ENCODE measurements around the gene ADCY9. TPM values are rescaled to one million over a fixed set of nuclear protein-coding genes. Genes with fewer than 3 reads are reported as not detected.

Gene ADCY9
- total and polyA plus RNA-seq, 7 donors = 1.8 to 28.0 (median 12.5) TPM

DNA sequence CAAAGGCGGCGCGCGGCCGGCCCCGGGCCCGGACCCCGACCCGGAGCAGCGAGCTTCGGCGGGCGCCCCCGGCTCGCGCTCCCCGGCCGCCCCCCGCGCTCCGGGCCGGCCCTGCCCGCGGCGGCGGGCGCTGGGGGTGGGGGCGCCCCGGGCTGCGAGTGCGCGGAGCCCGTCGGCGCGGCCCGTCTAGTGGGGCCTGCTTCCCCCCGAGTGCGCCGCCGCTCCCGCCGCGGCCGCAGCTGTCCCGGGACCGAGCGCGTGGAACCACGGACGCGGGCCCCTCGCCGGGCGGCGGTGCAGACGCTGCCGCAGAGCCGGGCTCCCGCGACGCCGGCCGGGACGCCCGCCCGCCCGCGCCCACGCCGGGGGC is 308 bp downstream of the ADCY9 start:
- peaks cover 0 to 50% (median 44%) of the 10 kb centered on the region in 4 donors for H3K4me1 ChIP-seq
- H3K9me3 ChIP-seq = no peaks in the 10 kb centered on the region
- H3K4me3 ChIP-seq = peak overlapping the region; percentile 53 to 75 (median 63)
- no peak for DNase-seq
- no peaks in the 10 kb centered on the region for H3K36me3 ChIP-seq
- WGBS, 2 donors = 1% methylated on average over 71 of the region's 71 CpGs
- TF ChIP-seq EP300 (IDR thresholded peaks at IDR 0.05) = no peak
- no peaks in the 10 kb centered on the region for H3K27me3 ChIP-seq
- peak overlapping the region; percentile 75 to 86 (median 78) for H3K27ac ChIP-seq
- intact Hi-C loops (cut with DNase I) = loop anchor here (1.0 to 5.0 kb wide), 5 partner anchors 64 to 424 kb away; no protein-coding TSS in a partner anchor

DNA sequence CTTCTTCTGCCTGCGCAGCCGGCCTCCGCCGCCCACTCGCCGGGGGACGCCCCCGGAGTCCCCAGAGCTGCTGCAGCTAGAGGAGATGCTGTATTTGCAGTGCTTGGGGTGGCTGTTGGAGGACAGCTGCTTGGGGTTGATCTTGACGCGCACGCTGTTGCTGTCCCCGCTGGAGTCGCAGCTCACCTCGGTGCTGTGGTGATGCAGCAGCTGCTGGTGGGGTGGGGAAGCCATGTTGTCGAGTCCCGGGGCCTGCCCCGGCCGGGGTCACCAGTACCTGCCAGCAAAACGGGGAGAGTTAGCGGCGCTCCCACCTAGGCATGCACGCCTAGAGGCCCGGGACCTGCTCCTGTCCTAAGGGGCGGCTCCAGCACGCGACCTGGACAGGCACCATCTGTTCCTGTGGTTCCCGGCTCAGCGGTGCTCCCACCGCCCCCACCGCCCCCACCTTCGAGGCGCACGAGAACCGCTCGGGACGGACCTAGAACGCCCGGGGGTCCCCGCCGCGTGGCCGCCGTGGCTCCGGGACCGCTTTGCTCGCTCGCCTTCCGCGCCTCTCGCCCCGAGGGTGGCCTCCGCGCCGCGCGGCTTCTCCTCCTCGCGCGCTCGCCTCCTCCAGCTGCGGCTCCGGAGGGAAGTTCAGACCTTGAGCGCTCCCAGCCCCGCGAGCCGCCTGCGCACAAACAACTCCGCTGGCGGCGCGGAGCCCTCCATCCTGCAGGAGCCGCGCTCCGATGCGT is 863 bp downstream of the ADCY9 start:
- H3K4me1 ChIP-seq = peaks cover 0 to 50% (median 45%) of the 10 kb centered on the region in 4 donors
- no peaks in the 10 kb centered on the region for H3K36me3 ChIP-seq
- TF ChIP-seq, protein P1, sequence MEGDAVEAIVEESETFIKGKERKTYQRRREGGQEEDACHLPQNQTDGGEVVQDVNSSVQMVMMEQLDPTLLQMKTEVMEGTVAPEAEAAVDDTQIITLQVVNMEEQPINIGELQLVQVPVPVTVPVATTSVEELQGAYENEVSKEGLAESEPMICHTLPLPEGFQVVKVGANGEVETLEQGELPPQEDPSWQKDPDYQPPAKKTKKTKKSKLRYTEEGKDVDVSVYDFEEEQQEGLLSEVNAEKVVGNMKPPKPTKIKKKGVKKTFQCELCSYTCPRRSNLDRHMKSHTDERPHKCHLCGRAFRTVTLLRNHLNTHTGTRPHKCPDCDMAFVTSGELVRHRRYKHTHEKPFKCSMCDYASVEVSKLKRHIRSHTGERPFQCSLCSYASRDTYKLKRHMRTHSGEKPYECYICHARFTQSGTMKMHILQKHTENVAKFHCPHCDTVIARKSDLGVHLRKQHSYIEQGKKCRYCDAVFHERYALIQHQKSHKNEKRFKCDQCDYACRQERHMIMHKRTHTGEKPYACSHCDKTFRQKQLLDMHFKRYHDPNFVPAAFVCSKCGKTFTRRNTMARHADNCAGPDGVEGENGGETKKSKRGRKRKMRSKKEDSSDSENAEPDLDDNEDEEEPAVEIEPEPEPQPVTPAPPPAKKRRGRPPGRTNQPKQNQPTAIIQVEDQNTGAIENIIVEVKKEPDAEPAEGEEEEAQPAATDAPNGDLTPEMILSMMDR (IDR thresholded peaks at IDR 0.05) = no peak
- peak in 1 of 4 donors; percentile 12 for TF ChIP-seq POLR2AphosphoS5 (IDR thresholded peaks at IDR 0.05)
- TF ChIP-seq POLR2A (IDR thresholded peaks at IDR 0.05) = no peak
- no peak for TF ChIP-seq EP300 (IDR thresholded peaks at IDR 0.05)
- peak overlapping the region; percentile 75 to 86 (median 78) for H3K27ac ChIP-seq
- intact Hi-C loops (cut with DNase I) = loop anchor here (5.0 kb wide), 2 partner anchors 63 to 423 kb away; no protein-coding TSS in a partner anchor
- no peaks in the 10 kb centered on the region for H3K9me3 ChIP-seq
- H3K27me3 ChIP-seq = no peaks in the 10 kb centered on the region
- 8 to 10% methylated on average over 75 of the region's 75 CpGs for WGBS, 2 donors
- DNase-seq = peak; percentile 77
- peak overlapping the region; percentile 53 to 75 (median 63) for H3K4me3 ChIP-seq

DNA sequence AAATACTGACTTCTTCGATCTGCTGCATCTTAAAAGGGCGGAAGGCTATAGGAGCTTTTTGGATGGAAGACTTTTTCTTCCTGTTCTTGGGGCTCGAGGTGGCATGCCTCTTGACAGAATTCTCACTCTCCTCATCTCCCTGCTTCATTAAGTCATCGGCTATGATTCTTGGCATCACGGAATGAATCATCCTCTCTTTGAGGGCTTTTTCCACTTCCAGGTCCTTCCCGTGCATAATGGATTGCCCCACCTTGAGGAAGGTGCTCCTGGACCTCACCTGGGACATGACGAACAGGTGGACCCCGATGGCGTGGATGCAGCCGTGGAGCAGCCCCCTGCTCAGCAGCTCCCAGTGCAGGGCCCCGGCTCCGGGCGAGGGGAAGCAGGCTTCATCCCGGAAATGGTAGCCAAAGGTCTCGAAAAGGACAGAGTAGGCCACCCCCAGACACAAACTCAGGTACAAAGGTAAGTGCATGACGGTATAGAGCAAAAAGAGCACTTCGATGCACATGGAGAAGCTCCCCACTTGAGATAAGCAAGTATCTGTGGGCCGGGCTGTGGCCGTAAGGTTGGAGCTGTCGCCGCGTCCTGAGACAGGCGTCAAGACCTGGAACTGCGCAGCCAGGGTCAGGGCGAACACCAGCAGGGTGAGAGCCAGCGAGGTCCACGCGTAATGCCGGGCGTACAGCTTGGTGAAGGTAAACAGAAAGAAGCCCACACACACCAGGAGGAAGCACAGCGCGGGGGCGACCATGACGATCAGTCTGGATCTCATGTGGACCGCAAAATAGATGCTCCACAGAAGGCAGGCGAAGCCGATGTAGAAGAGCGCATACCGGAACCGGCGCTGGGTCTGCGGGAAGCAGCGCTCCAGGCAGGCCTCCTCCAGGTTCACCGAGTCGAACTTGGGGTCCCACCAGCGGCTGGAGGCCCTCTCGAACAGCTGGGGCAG is 1.7 kb downstream of the ADCY9 start:
- WGBS, 2 donors = 84 to 90% methylated on average over 47 of the region's 47 CpGs
- intact Hi-C loops (cut with DNase I) = loop anchor here (5.0 kb wide), 3 partner anchors 62 to 422 kb away; no protein-coding TSS in a partner anchor

DNA sequence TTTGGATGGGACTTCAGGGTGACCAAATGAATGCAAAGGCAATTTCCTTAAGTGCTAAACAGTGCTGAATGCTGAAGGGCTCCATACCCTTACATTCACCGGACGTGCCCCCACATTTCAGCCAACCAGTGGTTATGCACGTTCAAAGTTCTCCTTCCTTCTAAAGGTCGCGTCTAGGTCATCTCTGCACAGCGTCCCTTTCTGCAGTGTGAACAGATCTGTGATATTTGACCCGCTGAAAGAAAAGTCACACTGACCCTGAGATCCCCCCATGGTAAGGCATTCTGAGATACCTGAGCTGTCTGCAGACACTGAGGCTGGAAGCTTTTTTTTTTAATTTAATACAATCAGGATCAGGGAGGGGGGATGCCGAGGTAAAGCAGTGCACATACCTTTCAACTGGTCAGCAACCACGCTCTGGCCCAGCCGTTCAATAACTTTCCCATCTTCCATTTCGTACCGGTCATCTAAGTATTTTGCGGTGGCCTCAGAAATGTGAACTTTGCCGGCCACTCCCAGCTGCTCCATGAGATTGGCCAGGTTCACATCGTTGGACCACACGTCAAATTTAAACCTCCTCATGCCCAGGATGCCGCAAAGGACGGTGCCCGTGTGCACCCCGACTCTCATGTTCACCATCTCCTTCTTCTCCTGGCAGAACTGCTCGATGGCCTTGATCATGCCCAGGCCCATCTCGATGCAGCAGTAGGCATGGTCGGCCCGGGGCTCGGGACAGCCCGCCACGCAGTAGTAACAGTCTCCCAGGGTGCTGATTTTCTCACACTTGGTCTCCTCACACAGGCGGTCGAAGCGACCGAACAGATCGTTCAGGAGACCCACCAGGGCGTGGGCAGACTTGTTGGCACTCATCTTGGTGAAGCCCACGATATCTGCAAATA is 2.6 kb downstream of the ADCY9 start:
- no peak for DNase-seq
- WGBS, 2 donors = 86 to 88% methylated on average over 34 of the region's 34 CpGs
- TF ChIP-seq, protein P1 (IDR thresholded peaks at IDR 0.05) = no peak
- no peak for TF ChIP-seq EP300 (IDR thresholded peaks at IDR 0.05)
- TF ChIP-seq POLR2A (IDR thresholded peaks at IDR 0.05) = no peak
- TF ChIP-seq POLR2AphosphoS5 (IDR thresholded peaks at IDR 0.05) = no peak
- Histone ChIP-seq H3K4me1 (peaks cover 0 to 50% (median 45%) of the 10 kb centered on the region in 4 donors), H3K27ac (no peak overlapping the region), H3K27me3 (no peaks in the 10 kb centered on the region), H3K36me3 (no peaks in the 10 kb centered on the region), H3K4me3 (peak overlapping the region in 3 of 4 donors; percentile 2 to 34 (median 27)), H3K9me3 (no peaks in the 10 kb centered on the region)
- intact Hi-C loops (cut with DNase I) = loop anchor here (5.0 kb wide), 1 partner anchor 106 kb away; no protein-coding TSS in a partner anchor

More for the DNA sequence above, 1.7 kb downstream of the ADCY9 start:
- H3K27ac ChIP-seq = peak overlapping the region; percentile 75 to 86 (median 78)
- peaks cover 0 to 50% (median 45%) of the 10 kb centered on the region in 4 donors for H3K4me1 ChIP-seq
- TF ChIP-seq POLR2A (IDR thresholded peaks at IDR 0.05) (no peak), EP300 (IDR thresholded peaks at IDR 0.05) (no peak), POLR2AphosphoS5 (IDR thresholded peaks at IDR 0.05) (no peak)
- TF ChIP-seq, protein P1 (IDR thresholded peaks at IDR 0.05) = no peak
- H3K9me3 ChIP-seq = no peaks in the 10 kb centered on the region
- H3K4me3 ChIP-seq = peak overlapping the region; percentile 53 to 75 (median 63)
- H3K27me3 ChIP-seq = no peaks in the 10 kb centered on the region
- no peaks in the 10 kb centered on the region for H3K36me3 ChIP-seq
- DNase-seq = no peak
